ENCODE measurements around the gene LSM11.

DNA sequence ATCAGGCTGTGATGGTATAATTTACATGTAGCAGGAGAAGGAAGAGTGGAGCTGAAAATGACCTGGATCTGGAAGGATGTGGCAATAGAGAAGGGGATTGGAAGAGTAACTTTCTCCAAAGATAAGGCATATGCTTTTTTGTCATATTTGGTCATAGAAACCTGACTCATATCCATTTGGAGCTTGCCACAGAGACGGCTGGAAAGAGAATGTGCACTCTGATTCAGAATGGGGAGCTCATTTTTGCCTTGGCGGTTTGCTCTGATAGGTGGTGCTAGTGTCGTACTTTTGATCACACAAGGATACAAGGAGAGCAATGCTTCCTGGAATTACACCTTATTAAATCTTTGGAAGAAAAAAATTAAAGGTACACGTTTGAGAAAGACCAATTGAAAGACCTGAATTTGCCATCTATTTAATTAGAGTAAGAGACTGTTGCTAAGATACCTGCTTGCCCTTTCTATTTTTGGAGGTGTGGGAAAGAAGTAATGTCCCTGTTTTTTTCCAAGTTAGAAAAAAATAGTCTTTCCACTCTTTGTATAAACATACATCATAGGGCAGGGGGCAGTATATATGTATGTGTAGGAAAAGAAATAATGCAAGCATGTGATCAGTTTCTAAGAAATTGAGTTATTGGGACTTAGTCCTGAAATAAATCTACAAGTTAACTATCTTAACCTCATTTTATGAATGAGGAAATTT lies 5.4 kb downstream of the LSM11 start:
- TF ChIP-seq, protein P1, sequence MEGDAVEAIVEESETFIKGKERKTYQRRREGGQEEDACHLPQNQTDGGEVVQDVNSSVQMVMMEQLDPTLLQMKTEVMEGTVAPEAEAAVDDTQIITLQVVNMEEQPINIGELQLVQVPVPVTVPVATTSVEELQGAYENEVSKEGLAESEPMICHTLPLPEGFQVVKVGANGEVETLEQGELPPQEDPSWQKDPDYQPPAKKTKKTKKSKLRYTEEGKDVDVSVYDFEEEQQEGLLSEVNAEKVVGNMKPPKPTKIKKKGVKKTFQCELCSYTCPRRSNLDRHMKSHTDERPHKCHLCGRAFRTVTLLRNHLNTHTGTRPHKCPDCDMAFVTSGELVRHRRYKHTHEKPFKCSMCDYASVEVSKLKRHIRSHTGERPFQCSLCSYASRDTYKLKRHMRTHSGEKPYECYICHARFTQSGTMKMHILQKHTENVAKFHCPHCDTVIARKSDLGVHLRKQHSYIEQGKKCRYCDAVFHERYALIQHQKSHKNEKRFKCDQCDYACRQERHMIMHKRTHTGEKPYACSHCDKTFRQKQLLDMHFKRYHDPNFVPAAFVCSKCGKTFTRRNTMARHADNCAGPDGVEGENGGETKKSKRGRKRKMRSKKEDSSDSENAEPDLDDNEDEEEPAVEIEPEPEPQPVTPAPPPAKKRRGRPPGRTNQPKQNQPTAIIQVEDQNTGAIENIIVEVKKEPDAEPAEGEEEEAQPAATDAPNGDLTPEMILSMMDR (IDR thresholded peaks at IDR 0.05) = no peak
- TF ChIP-seq POLR2A (IDR thresholded peaks at IDR 0.05) = no peak
